ENCODE results near the gene LMNB1.
"Not testable (repeated sequence)": the region's sequence is repeated elsewhere in the genome, so short reads cannot be mapped to it uniquely, and the experiment has no call there.

DNA sequence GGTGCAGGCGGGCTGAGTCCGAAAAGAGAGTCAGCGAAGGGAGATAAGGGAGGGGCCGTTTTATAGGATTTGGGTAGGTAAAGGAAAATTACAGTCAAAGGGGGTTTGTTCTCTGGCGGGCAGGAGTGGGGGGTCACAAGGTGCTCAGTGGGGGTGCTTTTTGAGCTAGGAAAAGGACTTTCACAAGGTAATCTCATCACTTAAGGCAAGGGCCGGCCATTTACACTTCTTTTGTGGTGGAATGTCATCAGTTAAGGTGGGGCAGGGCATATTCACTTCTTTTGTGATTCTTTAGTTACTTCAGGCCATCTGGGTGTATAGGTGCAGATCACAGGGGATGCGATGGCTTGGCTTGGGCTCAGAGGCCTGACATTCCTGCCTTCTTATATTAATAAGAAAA is 62.5 kb downstream of the LMNB1 start:
- not testable (repeated sequence) for TF ChIP-seq POLR2A, CTCF, POLR2AphosphoS5 (IDR thresholded peaks at IDR 0.05)
